GM13976 (cell line): ENCODE data around the gene CTNNBIP1.

Source experiments
- DNase-seq: peaks from one replicate; pipeline ENCODE4 v3.0.0; 2012; ENCODE audit warnings: low spot score
- CTCF ChIP-seq: IDR thresholded peaks from 2 replicates; pipeline ENCODE4 v1.5.1; 2012; ENCODE audit warnings: borderline replicate concordance, mild to moderate bottlenecking; ENCODE audit not compliant: insufficient read depth; ENCODE audit errors: extremely low read depth, missing control alignments, control extremely low read depth
- in situ Hi-C: fragments of 300-500 bp; cut with MboI; formaldehyde crosslinking; loops from one replicate; pipeline ENCODE4 v1.12.0; 2022; ENCODE audit warnings: low sequenced_read_pairs, mixed read lengths, inconsistent platforms; ENCODE audit not compliant: unreplicated experiment

CTNNBIP1 gene

GRCh38 chr1:9892563-9893528, 17.2 kb downstream of the CTNNBIP1 start:
- TF ChIP-seq CTCF, result no peak
- DNase-seq, result no peak
- in situ Hi-C loops, result no loop called here

DNA sequence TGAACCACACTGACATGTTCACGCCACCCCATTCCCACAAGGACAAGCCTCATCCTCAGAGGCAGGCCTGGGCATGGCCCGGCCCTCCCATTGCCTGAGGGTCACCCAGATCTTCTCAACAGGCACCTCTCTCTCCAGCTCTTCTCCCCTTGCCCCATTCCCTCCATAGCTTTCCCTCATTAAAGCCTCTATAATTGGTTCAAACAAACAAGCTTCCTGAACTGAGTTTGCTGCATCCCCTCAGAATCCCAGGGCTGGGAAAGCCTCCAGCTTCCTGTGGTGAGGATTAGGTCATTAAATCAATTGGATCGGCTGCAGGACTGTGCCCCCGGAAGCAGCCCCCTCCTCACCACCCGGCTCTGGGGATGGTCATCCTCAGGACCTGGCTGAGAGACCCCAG, 18.9 kb downstream of the CTNNBIP1 start:
- TF ChIP-seq CTCF, result no peak
- in situ Hi-C loops, result no loop called here
- no peak for DNase-seq

- no peak for TF ChIP-seq CTCF
- no peak for DNase-seq
- in situ Hi-C loops, result no loop called here
Measured at GRCh38 chr1:9890224-9890731, 19.8 kb downstream of the CTNNBIP1 start.

DNA sequence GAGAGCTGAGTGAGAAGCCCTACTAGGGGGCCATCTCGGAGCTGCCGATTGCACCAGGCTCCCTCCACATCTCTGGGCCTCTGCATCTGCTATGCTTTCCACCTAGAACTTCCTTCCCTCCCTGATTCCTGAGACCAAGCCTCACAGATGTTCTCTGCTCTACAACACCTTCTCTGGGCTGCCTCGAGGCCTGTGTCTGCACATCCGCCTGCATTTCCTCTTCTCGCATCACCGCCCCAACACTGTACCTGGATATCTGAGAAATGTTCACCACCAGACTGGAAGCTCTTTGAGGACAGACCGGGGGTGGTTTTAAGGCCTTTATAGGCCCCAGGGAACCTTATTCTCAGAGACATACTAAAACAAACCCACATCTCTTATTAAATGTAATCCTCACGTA, 20.7 kb downstream of the CTNNBIP1 start:
- DNase-seq, result no peak
- in situ Hi-C loops, result no loop called here
- no peak for TF ChIP-seq CTCF

DNA sequence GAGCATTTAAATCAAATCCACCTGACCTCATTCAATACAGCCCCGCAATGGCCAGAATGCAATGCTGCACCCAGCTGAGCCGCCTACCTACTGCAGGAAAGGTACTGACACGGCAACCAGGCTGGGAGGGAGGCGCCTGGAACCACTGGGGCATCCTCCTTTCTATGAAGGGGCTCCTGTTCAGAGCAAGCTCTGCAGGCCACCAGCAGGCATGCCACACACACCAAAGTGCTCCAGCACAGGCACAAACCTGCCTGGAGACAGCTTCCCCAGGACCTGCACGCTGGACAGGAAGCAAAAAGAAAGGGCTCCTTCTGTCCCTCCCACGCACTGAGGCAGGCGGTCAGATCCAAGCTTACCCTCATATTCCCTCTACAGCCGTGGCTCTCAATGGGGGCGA, 21.2 kb downstream of the CTNNBIP1 start:
- DNase-seq, result no peak
- TF ChIP-seq CTCF, result no peak
- in situ Hi-C loops, result no loop called here

- no peak for TF ChIP-seq CTCF
- no peak for DNase-seq
- in situ Hi-C loops, result no loop called here
Measured at GRCh38 chr1:9887070-9887469, 23.0 kb downstream of the CTNNBIP1 start.
